HEK293T (cell line): ENCODE results near the gene CDH4.
A peak's percentile ranks its signal among the peaks of the same experiment; 100 is the strongest.

Experiments
- CTCF ChIA-PET: fragments of 350-600 bp; formaldehyde crosslinking; extraction: SDS; loops from one replicate; lab custom pipeline; 2021; ENCODE audit warnings: antibody characterized with exemption, inconsistent platforms; lab: Yijun Ruan, JAX
- POLR2A ChIA-PET: fragments of 350-600 bp; formaldehyde crosslinking; extraction: SDS; loops from one replicate; lab custom pipeline; 2020; ENCODE audit warnings: antibody characterized with exemption, inconsistent platforms; lab: Yijun Ruan, JAX
- DNase-seq: peaks from one replicate; pipeline ENCODE4 v3.0.0; 2012; ENCODE audit warnings: mixed read lengths; ENCODE audit errors: extremely low spot score
- ARNT ChIP-seq: fragments of 450-650 bp; IDR thresholded peaks from 2 replicates; pipeline ENCODE4 v1.6.1; 2017; ENCODE audit warnings: mild to moderate bottlenecking
- BHLHE40 ChIP-seq: fragments of 450-650 bp; IDR thresholded peaks from 2 replicates; pipeline ENCODE4 v1.6.1; 2016; ENCODE audit warnings: mild to moderate bottlenecking, moderate library complexity, borderline replicate concordance
- CTBP1 ChIP-seq: fragments of 450-650 bp; IDR thresholded peaks from 2 replicates; pipeline ENCODE4 v1.6.1; 2016; ENCODE audit warnings: borderline replicate concordance
- ELF4 ChIP-seq: fragments of 450-650 bp; IDR thresholded peaks from 2 replicates; pipeline ENCODE4 v1.6.1; 2017; ENCODE audit warnings: antibody characterized with exemption
- FOXA1 ChIP-seq: fragments of 450-650 bp; IDR thresholded peaks from 2 replicates; pipeline ENCODE4 v1.6.1; 2016; ENCODE audit warnings: mild to moderate bottlenecking
- FOXK2 ChIP-seq: fragments of 450-650 bp; IDR thresholded peaks from 2 replicates; pipeline ENCODE4 v1.6.1; 2016; ENCODE audit warnings: mild to moderate bottlenecking
- FOXM1 ChIP-seq: fragments of 450-650 bp; IDR thresholded peaks from 2 replicates; pipeline ENCODE4 v1.6.1; 2017; ENCODE audit warnings: mild to moderate bottlenecking, borderline replicate concordance
- HDGF ChIP-seq: fragments of 450-650 bp; IDR thresholded peaks from 2 replicates; pipeline ENCODE4 v1.6.1; 2017; ENCODE audit warnings: antibody characterized with exemption, borderline replicate concordance
- L3MBTL2 ChIP-seq: fragments of 450-650 bp; conservative IDR thresholded peaks from 2 replicates; pipeline ENCODE4 v1.6.1; 2016; ENCODE audit warnings: mild to moderate bottlenecking
- LEF1 ChIP-seq: fragments of 450-650 bp; IDR thresholded peaks from 2 replicates; pipeline ENCODE4 v1.6.1; 2017; ENCODE audit warnings: mild to moderate bottlenecking, borderline replicate concordance
- NFRKB ChIP-seq: fragments of 450-650 bp; IDR thresholded peaks from 2 replicates; pipeline ENCODE4 v1.6.1; 2016; ENCODE audit warnings: mild to moderate bottlenecking, moderate library complexity
- SP1 ChIP-seq: fragments of 450-650 bp; IDR thresholded peaks from 2 replicates; pipeline ENCODE4 v1.6.1; 2017
- SUZ12 ChIP-seq: fragments of 450-650 bp; IDR thresholded peaks from 2 replicates; pipeline ENCODE4 v1.6.1; 2016; ENCODE audit warnings: mild to moderate bottlenecking
- TARDBP ChIP-seq: fragments of 450-650 bp; IDR thresholded peaks from 2 replicates; pipeline ENCODE4 v1.6.1; 2016
- ZNF384 ChIP-seq: fragments of 450-650 bp; IDR thresholded peaks from 2 replicates; pipeline ENCODE4 v1.6.1; 2016
- TF ChIP-seq, protein P1 (sequence below): fragments of 450-650 bp; IDR thresholded peaks from 2 replicates; pipeline ENCODE4 v1.6.1; 2016

CDH4 gene

DNA sequence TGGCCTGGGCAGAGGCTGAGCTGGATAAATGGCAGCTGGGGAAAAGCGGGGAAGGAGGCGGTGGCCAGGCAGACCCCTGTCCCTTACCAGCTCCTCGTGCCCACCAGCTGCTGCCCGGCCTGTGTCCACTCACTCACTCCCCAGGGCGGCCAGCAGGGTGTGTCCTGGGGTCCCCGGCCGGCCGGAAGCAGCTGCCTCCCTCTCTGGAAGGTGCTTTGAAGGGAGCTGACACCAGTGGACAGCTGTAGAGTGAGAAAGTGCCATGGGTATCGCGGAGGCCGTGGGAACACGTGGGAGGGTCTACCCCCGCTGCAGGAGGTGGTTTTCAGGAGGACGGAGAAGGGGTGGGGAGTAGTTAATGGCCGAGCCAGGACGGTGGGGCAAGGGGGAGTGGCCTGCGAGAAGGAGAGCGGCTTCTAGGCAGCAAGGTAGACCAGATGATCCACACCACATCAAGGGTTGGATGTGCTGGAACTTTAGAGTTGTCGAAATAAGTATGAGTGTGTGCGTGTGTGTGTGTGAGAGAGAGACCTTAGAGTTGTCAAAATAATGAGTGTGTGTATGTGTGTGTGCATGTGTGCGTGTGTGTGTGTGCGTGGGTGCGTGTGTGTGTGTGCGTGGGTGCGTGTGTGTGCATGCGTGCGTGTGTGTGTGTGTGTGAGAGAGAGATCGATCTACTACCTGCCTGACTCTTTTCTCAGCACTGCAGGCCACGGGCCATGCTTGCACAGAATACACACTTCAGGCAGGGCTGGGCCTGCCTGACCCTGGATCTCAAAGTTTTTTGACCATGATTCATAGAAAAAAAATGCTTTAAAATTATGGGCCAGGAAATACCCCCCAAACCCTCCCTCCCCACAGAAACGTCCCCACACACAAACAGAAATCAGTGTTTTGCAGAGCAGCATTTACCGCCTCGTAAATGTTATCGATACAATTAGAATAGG lies 43.9 kb downstream of the CDH4 start:
- TF ChIP-seq TARDBP (no peak), L3MBTL2 (no peak), CTBP1 (no peak), ELF4 (no peak), FOXA1 (no peak), SUZ12 (no peak), ARNT (no peak), FOXK2 (no peak), NFRKB (no peak), ZNF384 (no peak)
- ChIA-PET POLR2A (no interaction called here), CTCF (no interaction called here)
- DNase-seq, result no peak

DNA sequence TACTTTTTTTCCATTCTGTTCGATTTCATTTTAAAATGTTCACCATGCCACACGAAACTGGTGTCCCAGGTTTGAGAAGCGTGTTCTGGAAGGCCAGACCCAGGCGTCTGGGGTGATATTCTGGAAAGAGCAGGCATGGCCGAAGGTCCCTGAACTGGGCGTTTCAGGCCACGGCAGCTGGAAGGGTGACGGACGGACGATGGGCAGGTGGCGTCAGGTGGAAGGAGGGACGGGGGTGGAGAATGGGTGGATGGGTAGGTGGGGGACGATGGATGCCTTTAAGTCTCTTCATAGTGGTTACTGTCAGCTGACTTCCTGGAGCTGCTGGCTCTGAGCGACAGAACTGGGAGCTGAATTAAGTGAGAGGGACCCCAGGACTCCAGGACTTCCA lies 44.6 kb downstream of the CDH4 start:
- CTCF ChIA-PET, result no interaction called here
- no peak for DNase-seq
- TF ChIP-seq L3MBTL2 (no peak), FOXK2 (no peak)
- POLR2A ChIA-PET, result no interaction called here

DNA sequence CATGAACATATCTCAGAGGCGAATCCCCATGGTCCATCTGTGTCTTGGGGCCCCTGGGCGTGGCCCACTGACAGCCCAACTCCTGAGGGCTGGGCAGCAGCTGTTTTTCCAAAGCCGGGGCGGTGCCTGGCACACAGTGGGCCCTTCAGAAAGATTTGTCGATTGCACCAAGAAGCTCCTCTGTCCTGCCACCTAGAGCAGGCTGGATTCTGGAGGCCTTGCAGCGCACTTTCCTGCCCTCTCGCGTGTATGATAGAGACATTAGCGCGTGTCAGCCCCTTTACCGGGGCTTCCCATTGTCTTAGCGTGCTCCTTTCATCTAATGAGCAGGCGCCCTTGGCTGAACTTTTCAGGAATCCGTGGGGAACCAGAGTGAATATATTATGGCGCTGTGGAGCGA lies 45.4 kb downstream of the CDH4 start:
- POLR2A ChIA-PET, result no interaction called here
- TF ChIP-seq ELF4, result no peak
- no peak for TF ChIP-seq ZNF384
- TF ChIP-seq SUZ12, result no peak
- DNase-seq, result no peak
- CTCF ChIA-PET, result no interaction called here

DNA sequence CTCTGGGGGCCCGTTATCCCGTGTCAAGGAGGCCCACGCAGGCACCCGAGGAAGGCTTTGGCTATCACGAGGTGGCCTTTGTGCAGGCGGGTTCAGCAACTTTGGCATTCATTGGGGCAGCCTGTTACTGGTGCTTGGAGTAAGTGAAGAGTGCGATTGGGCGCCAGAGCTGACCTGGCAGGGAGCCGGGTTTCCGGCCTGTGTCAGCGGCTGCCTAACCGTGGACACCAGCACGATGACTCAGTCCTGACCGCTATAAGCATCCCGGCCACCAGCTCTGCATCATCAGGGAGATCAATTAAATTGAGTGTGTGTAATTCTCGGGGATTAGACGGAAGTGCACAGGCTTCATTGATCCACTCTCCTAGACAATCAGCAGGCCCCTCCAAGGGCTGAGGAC lies 45.9 kb downstream of the CDH4 start:
- POLR2A ChIA-PET, result no interaction called here
- DNase-seq, result no peak

DNA sequence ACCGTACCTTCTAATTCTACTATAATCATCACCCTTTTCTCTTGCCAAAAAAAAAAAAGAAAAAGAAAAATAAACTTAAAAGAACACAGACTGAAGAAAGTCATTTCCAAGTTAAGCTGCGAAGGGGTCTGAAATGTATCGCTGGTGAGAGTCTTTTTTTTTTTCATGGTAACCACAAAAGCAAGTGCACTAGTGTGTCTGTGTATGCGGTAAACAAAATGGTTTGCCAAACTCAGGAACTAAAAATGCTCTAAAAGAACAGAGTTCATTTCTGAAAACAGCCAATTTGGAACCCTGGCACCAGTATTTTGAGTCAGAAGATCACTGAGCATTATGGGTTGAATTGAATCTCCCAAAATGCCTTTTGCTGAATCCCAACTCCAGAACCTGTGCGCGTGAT lies 46.6 kb downstream of the CDH4 start:
- no peak for DNase-seq
- ChIA-PET POLR2A (no interaction called here), CTCF (interaction anchor here (0.6 kb wide), 1 partner anchor 566 kb away, joined by 6 read pairs; no protein-coding TSS in a partner anchor)
- TF ChIP-seq L3MBTL2, result no peak
- TF ChIP-seq ZNF384, result no peak
- no peak for TF ChIP-seq SP1
- no peak for TF ChIP-seq TARDBP

More for the DNA sequence above, 45.9 kb downstream of the CDH4 start:
- no peak for TF ChIP-seq CTBP1
- no peak for TF ChIP-seq NFRKB
- TF ChIP-seq BHLHE40, result no peak
- TF ChIP-seq LEF1, result no peak
- TF ChIP-seq FOXM1, result no peak
- no peak for TF ChIP-seq TARDBP
- TF ChIP-seq, protein P1, sequence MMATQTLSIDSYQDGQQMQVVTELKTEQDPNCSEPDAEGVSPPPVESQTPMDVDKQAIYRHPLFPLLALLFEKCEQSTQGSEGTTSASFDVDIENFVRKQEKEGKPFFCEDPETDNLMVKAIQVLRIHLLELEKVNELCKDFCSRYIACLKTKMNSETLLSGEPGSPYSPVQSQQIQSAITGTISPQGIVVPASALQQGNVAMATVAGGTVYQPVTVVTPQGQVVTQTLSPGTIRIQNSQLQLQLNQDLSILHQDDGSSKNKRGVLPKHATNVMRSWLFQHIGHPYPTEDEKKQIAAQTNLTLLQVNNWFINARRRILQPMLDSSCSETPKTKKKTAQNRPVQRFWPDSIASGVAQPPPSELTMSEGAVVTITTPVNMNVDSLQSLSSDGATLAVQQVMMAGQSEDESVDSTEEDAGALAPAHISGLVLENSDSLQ, result no peak
- CTCF ChIA-PET, result no interaction called here

DNA sequence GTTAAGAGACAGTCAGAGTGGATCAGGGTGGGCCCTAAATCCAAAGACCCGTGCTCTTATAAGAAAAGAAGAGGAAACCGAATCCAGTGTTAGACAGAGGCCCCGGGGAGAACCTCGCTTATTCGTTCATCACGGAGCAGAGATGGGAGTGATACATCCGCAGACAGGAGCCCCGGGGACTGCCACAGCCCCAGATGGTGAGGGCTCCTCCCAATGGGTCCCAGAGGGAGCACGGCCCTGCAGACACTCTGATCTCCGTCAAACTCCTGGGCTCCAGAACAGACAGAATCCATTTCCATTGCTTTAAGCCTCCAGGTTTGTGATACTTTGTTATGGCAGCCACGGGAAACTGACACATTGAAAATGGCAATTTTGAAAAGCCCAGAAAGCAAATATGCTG lies 47.0 kb downstream of the CDH4 start:
- ChIA-PET CTCF (interaction anchor here (0.6 kb wide), 1 partner anchor 567 kb away, joined by 6 read pairs; no protein-coding TSS in a partner anchor), POLR2A (no interaction called here)
- TF ChIP-seq L3MBTL2 (no peak), ZNF384 (no peak), HDGF (no peak), FOXM1 (no peak), CTBP1 (no peak), ELF4 (no peak), TARDBP (no peak), FOXK2 (no peak), SUZ12 (no peak), FOXA1 (no peak), SP1 (no peak), LEF1 (no peak), BHLHE40 (no peak), ARNT (no peak)
- TF ChIP-seq, protein P1, result no peak
- DNase-seq, result no peak

DNA sequence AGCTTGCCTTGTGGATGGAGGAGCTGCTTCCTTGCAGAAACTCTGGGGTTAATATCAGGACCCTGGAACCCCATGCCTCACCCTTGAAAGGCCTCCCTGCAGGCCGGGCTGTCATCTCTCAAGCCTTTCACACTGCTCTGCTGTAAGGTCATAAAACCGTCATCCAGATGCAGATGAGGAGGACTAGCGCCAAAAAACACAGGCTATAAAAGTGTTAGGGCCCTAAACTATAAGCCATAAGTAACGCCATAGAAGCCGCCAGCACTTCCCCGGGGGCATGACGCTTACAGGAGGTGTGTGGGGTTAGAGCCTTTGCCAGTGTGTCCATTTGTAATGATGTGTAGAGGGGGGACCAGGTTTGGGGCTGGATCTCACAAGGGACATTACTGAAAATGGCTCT lies 47.6 kb downstream of the CDH4 start:
- ChIA-PET CTCF (no interaction called here), POLR2A (no interaction called here)
- TF ChIP-seq FOXA1 (no peak), FOXM1 (no peak), CTBP1 (no peak)
- TF ChIP-seq, protein P1, result peak; percentile 22; the same call in 1 of the 2 replicates
- no peak for DNase-seq
